SH-SY5Y (cell line): ENCODE results near the gene C19orf67.

Experiments used
- GATA2 ChIP-seq: IDR thresholded peaks from 2 replicates; pipeline ENCODE4 v1.6.1; 2011; ENCODE audit warnings: mild to moderate bottlenecking, low read depth, low read length
- GATA3 ChIP-seq: IDR thresholded peaks from 2 replicates; pipeline ENCODE4 v1.6.1; 2011; ENCODE audit warnings: low read depth, mild to moderate bottlenecking, low read length, moderate library complexity

DNA sequence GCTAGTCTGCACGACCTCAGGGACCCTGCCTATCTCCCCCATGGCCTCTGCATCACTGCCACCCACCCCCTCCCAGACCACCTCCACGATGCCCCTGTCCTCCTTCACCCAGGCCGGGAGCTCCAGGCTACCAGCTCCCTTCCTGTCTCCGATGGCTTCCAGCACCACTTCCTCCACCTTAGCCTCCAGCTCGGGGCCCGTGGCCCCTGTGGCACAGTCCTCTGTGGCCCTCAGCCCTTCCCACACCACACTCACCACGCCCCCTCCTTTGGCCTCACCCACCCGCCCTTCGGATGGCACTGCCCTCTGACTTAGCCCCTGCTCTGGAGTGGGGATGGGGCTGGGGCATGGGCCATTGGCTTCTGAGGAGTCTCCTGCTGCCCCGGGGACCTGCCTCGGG lies 30.9 kb downstream of the C19orf67 start:
- TF ChIP-seq GATA2 (no peak), GATA3 (no peak)
